ENCODE results near the gene UBR4.

Gene UBR4

DNA sequence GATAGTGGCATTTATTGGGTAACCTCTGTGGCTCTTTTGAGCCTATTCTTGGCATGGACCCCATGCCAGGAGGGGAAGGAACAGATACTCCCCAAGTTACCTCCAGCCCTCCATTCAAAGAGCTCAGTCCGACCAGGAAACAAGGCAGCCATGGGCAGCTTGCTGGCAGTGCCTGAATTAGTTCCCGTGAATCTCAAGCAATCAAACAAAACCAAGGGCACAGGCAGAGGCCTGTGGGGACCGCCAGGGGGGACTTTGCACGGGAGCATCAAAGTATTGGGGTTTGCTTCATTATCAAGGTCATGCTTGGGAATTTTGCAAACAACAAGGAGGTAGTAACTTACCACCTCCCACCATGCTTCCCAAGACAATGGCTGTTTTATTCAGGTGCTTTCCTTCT is 172.4 kb downstream of the UBR4 start:
- no peak overlapping the region for H3K4me3 ChIP-seq (ENCODE audit: low read depth, low read length)
- DNase-seq (ENCODE audit: low read depth), result no peak
- TF ChIP-seq, protein P1, sequence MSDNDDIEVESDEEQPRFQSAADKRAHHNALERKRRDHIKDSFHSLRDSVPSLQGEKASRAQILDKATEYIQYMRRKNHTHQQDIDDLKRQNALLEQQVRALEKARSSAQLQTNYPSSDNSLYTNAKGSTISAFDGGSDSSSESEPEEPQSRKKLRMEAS (IDR thresholded peaks at IDR 0.05; ENCODE audit: low read depth, low read length), result no peak

DNA sequence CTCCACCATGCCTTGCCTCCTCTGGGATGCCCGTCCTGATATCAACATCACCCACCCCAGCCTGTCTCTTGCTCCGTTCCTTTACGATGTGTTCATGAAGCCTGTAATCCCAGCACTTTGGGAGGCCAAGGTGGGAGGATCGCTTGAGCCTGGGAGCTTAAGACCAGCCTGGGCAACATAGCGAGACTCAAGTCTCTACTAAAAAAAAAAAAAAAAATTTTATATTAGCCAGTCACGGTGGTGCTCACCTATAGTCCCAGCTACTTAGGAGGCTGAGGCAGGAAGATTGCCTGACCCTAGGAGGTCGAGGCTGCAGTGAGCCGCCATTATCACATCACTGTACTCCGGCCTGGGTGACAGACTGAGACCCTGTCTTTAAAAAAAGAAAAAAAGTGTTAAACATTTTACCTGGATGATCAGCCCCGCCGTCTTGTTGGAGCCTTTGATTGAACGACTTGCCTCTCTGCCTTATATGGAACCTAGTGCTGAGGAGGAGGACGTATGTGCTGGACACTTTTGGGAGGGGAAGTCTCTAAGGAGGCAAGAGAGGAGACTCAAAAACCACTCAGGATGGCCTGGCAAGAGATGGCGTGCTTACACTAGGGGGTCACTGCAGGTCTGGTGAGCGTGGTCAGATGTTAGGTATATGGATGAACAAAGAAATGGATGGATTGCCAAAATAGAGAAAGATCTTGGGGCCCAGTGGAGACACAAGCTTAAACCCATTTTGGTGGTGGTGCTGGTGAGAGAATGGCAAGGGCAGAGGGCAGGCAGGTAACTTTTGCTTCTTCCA is 173.1 kb downstream of the UBR4 start:
- TF ChIP-seq, protein P1 (IDR thresholded peaks at IDR 0.05; ENCODE audit: low read depth, low read length), result no peak
- no peak for TF ChIP-seq MYC (IDR thresholded peaks at IDR 0.05; ENCODE audit: low read depth, low read length)
- TF ChIP-seq, protein P2, sequence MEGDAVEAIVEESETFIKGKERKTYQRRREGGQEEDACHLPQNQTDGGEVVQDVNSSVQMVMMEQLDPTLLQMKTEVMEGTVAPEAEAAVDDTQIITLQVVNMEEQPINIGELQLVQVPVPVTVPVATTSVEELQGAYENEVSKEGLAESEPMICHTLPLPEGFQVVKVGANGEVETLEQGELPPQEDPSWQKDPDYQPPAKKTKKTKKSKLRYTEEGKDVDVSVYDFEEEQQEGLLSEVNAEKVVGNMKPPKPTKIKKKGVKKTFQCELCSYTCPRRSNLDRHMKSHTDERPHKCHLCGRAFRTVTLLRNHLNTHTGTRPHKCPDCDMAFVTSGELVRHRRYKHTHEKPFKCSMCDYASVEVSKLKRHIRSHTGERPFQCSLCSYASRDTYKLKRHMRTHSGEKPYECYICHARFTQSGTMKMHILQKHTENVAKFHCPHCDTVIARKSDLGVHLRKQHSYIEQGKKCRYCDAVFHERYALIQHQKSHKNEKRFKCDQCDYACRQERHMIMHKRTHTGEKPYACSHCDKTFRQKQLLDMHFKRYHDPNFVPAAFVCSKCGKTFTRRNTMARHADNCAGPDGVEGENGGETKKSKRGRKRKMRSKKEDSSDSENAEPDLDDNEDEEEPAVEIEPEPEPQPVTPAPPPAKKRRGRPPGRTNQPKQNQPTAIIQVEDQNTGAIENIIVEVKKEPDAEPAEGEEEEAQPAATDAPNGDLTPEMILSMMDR (IDR thresholded peaks at IDR 0.05; ENCODE audit: low read depth, low read length), result no peak
- no peak for TF ChIP-seq POLR2A (IDR thresholded peaks at IDR 0.05; ENCODE audit: extremely low read depth, insufficient read length)
- no peak overlapping the region for H3K4me3 ChIP-seq (ENCODE audit: low read depth, low read length)
- no peak for DNase-seq (ENCODE audit: low read depth)

DNA sequence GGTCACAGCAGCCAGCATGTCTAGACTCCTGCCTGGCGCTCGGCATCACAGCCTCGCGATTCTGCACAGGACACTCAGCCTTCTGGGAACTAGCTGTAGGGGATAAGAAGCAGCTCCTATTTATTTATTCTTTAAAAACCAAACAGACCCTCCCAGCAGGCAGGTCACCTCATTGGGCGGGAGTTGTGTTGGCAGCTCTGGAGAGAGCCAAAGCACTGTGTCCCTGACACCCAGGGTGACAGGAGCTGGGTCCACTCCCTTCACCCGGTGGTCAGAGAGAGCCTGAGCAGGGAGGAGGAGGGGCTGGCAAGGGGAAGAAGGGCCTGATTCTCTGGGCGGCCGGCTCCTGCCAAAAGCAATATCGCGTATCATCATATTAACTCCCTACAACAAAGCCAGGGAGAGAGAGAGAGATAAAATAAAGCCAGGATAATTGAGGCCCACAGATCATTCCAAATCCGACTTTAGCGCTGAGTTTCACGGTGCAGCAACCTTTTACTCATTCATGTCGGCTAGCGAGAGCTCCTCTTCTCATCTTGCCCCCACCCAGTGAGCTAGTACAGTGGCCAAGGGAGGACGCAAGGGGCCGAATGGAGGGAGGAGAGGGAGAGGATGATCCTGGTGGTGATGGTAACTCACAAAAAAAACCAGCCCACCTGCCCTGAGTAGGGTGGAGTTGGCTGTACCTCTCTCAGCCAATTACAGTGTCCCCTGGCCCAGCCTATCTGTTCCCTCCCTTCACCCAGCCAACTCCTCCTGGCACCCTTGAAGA is 173.8 kb downstream of the UBR4 start:
- DNase-seq (ENCODE audit: low read depth), result no peak
- no peak overlapping the region for H3K4me3 ChIP-seq (ENCODE audit: low read depth, low read length)
- no peak for TF ChIP-seq MYC (IDR thresholded peaks at IDR 0.05; ENCODE audit: low read depth, low read length)
- TF ChIP-seq, protein P1 (IDR thresholded peaks at IDR 0.05; ENCODE audit: low read depth, low read length), result no peak
- TF ChIP-seq, protein P2 (IDR thresholded peaks at IDR 0.05; ENCODE audit: low read depth, low read length), result no peak
- no peak for TF ChIP-seq POLR2A (IDR thresholded peaks at IDR 0.05; ENCODE audit: extremely low read depth, insufficient read length)

DNA sequence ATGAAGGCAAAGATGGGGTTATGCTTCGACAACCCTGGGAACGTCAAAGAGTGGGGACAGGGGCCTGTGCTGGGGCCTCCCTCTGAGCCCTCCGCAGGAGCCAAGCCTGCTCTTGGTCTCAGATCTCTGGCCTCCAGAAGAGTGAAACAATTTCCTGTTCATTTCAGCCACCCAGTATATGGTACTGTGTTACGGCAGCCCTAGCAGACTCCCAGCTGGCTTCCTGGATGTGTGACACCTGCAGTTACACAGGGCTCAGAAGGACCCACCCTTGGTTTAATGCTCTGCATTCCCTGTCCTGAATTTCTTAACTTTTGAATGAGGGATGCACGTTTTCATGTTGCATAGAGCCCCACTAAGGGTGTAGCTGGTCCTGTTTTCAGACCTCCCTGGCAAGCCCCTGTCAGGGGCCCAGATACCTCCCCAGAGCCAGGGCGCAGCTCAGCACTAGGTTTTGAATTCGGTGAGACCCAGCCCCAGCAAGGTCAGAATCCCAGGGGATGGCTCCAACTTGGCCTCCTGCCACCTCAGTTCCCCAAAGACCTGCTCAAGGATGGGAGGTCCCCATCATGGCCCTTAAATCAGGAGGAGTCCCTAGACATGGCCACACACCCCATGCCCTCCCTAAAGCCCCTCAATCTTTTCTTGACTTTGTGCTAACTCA is 174.6 kb downstream of the UBR4 start:
- no peak overlapping the region for H3K4me3 ChIP-seq (ENCODE audit: low read depth, low read length)
- TF ChIP-seq, protein P2 (IDR thresholded peaks at IDR 0.05; ENCODE audit: low read depth, low read length), result no peak
- TF ChIP-seq POLR2A (IDR thresholded peaks at IDR 0.05; ENCODE audit: extremely low read depth, insufficient read length), result no peak
- TF ChIP-seq, protein P1 (IDR thresholded peaks at IDR 0.05; ENCODE audit: low read depth, low read length), result no peak
- TF ChIP-seq MYC (IDR thresholded peaks at IDR 0.05; ENCODE audit: low read depth, low read length), result no peak
- no peak for DNase-seq (ENCODE audit: low read depth)

DNA sequence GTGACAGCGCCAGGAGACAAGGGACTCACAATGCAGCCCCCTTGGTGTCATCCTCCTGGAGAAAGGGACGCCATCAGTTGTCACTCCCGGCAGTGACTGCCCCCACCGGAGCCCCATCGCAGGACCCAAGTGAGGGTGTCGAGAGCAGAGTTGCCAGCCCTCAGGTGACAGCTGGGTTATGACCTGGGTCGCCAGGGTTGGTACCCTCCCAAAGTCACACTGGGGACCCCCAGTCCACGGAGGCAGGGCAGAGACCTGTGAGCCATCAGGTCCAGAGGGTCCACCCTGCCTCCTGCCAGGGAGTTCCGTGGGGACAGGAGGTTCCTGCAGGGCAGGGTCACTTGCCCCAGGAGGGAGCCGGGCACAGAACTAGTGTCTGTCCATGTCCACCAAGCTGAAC is 175.3 kb downstream of the UBR4 start:
- H3K4me3 ChIP-seq (ENCODE audit: low read depth, low read length), result no peak overlapping the region
- no peak for DNase-seq (ENCODE audit: low read depth)
- TF ChIP-seq, protein P1 (IDR thresholded peaks at IDR 0.05; ENCODE audit: low read depth, low read length), result no peak
- TF ChIP-seq MYC (IDR thresholded peaks at IDR 0.05; ENCODE audit: low read depth, low read length), result no peak
- TF ChIP-seq, protein P2 (IDR thresholded peaks at IDR 0.05; ENCODE audit: low read depth, low read length), result no peak
- TF ChIP-seq POLR2A (IDR thresholded peaks at IDR 0.05; ENCODE audit: extremely low read depth, insufficient read length), result no peak
